Osteocyte (in vitro differentiated cells): Measurements from ENCODE around the gene C1QTNF2. TPM values are rescaled to one million over a fixed set of nuclear protein-coding genes. Genes with fewer than 3 reads are reported as not detected.

ENCODE experiments used
- DNase-seq: peaks from one replicate; pipeline ENCODE4 v3.0.0; 2021; ENCODE audit warnings: mixed read lengths; ENCODE audit not compliant: unreplicated experiment; ENCODE audit errors: extremely low spot score
- H3K27ac Mint-ChIP-seq: one replicate; pipeline ENCODE4 v1.8.0; 2021; ENCODE audit warnings: mild to moderate bottlenecking, mixed read lengths; ENCODE audit not compliant: unreplicated experiment
- H3K27me3 Mint-ChIP-seq: one replicate; pipeline ENCODE4 v1.8.0; 2021; ENCODE audit warnings: mixed read lengths; ENCODE audit not compliant: unreplicated experiment
- H3K36me3 Mint-ChIP-seq: one replicate; pipeline ENCODE4 v1.8.0; 2021; ENCODE audit warnings: mixed read lengths; ENCODE audit not compliant: unreplicated experiment
- H3K4me1 Mint-ChIP-seq: one replicate; pipeline ENCODE4 v1.8.0; 2021; ENCODE audit warnings: mixed read lengths; ENCODE audit not compliant: unreplicated experiment
- H3K4me3 Mint-ChIP-seq: one replicate; pipeline ENCODE4 v1.8.0; 2021; ENCODE audit warnings: mild to moderate bottlenecking, moderate library complexity, mixed read lengths; ENCODE audit not compliant: unreplicated experiment
- H3K9me3 Mint-ChIP-seq: one replicate; pipeline ENCODE4 v1.8.0; 2021; ENCODE audit warnings: mixed read lengths; ENCODE audit not compliant: unreplicated experiment
- total RNA-seq: library from RNA; stranded (reverse); gene quantifications from 2 replicates; pipeline ENCODE4 v1.2.1, GENCODE V29; 2021
- TF ChIP-seq, protein P1 (sequence below): fragments of 200-600 bp; sonication (generic); IDR thresholded peaks from 2 replicates; pipeline ENCODE4 v1.5.0; 2021; ENCODE audit warnings: antibody characterized with exemption, mild to moderate bottlenecking, moderate library complexity

C1QTNF2 gene
- total RNA-seq, 1 donor from 2014 or later, result 0.19 TPM

DNA sequence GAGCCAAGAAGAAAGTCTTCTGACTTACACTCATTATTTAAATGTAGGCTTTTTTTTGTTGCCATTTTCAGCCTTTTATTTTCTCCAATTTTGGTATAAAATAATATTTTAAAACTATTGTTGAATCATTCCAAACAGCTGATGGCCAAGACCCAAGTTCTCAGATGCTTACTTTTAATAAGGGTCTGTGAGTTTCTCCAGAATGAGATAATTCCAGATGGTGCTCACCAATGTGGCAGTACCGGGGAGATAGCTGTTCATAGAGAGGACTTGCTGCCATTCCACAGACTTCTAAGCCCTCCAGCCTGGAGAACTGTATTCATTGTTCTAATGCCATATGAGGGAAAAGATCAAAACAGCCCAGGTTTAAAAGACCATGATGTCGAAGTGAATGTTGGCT lies 5.3 kb upstream of the C1QTNF2 start:
- Mint-ChIP-seq H3K36me3 (peaks cover 2% of the 10 kb centered on the region), H3K27me3 (peaks cover 51% of the 10 kb centered on the region), H3K4me3 (no peak overlapping the region), H3K9me3 (no peaks in the 10 kb centered on the region), H3K4me1 (no peaks in the 10 kb centered on the region), H3K27ac (no peak overlapping the region)
- TF ChIP-seq, protein P1, sequence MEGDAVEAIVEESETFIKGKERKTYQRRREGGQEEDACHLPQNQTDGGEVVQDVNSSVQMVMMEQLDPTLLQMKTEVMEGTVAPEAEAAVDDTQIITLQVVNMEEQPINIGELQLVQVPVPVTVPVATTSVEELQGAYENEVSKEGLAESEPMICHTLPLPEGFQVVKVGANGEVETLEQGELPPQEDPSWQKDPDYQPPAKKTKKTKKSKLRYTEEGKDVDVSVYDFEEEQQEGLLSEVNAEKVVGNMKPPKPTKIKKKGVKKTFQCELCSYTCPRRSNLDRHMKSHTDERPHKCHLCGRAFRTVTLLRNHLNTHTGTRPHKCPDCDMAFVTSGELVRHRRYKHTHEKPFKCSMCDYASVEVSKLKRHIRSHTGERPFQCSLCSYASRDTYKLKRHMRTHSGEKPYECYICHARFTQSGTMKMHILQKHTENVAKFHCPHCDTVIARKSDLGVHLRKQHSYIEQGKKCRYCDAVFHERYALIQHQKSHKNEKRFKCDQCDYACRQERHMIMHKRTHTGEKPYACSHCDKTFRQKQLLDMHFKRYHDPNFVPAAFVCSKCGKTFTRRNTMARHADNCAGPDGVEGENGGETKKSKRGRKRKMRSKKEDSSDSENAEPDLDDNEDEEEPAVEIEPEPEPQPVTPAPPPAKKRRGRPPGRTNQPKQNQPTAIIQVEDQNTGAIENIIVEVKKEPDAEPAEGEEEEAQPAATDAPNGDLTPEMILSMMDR, result no peak
- no peak for DNase-seq

DNA sequence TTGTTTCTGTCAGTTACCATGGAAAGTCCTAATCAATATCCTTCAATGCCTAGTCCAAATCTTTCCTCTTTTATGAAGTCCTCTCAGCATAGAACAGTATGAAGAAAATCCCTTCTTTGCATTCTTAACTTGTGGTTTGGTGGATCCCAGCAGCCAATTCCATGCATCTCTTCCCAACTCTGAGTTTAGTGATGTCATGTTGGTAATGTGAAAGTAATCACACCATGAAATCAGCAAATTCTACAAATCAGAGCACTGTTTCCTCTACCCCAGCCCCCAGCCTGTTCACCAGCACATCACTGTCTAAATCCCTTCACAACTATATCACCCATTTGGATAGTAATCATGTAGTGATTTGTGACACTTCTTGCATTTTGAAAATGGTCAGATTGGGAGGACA lies 4.7 kb upstream of the C1QTNF2 start:
- no peak for DNase-seq
- Mint-ChIP-seq H3K9me3 (no peaks in the 10 kb centered on the region), H3K4me1 (peaks cover 2% of the 10 kb centered on the region), H3K36me3 (peaks cover 2% of the 10 kb centered on the region), H3K4me3 (no peak overlapping the region), H3K27me3 (peaks cover 54% of the 10 kb centered on the region), H3K27ac (no peak overlapping the region)
- TF ChIP-seq, protein P1, result no peak

DNA sequence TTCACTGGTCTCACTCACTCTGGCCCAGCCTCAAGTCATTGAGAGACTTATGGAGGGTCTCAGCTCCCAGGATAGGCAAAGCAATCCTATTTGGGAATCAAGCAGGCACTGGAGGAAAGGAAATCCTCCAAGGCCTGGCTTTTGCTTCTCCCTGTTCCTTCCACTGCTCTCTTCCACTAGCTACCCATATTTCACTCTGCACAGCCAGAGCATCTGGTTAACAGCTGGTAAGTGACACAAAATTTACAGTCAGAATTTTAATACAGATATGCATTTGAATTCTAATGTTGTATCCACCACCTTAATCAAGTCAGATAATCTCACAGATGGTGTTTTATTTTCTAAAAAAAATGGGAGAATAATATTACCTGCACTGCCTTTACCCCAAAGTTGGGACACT lies 868 bp upstream of the C1QTNF2 start:
- H3K4me1 Mint-ChIP-seq, result peaks cover 3% of the 10 kb centered on the region
- peaks cover 65% of the 10 kb centered on the region for H3K27me3 Mint-ChIP-seq
- TF ChIP-seq, protein P1, result no peak
- no peaks in the 10 kb centered on the region for H3K36me3 Mint-ChIP-seq
- peak overlapping the region; percentile 68 for H3K4me3 Mint-ChIP-seq
- DNase-seq, result no peak
- peaks cover 11% of the 10 kb centered on the region for H3K9me3 Mint-ChIP-seq
- no peak overlapping the region for H3K27ac Mint-ChIP-seq

DNA sequence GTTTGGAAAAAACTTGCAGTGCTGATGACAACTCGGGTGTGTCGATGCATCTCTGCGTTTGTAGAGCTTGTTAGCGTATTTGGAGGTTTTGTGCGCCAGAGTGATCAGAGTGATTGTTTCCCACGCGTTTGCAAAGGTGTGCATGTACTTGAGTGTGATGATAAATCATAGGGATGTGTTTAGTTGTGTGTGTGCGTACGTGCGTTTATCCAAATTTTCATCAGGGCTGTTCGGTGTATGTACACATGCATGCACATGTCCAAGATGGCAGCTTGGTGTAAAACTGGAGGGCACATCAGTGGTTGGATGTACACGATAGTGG lies 248 bp upstream of the C1QTNF2 start:
- Mint-ChIP-seq H3K4me1 (peaks cover 3% of the 10 kb centered on the region), H3K36me3 (no peaks in the 10 kb centered on the region), H3K27ac (no peak overlapping the region), H3K9me3 (peaks cover 11% of the 10 kb centered on the region), H3K27me3 (peaks cover 60% of the 10 kb centered on the region), H3K4me3 (peak overlapping the region; percentile 68)
- TF ChIP-seq, protein P1, result no peak
- DNase-seq, result no peak

DNA sequence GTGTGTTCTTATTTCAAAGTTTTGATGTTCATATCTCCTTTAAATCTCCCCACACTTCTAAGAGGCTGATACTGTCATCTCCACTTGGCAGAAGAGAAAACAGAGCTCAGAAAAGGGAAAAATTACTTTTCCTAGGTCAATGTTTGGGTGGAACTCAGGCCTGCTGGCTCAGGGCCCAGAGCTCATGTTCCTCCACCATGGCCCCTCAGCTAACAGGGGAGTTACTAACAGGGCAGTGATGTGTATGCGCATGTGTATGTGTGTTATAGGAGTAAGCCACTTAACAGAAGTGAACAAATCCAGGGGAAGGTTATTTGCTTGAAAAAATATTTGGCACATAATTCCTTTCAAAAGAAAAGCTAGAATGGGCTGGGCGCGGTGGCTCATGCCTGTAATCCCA lies 2.5 kb downstream of the C1QTNF2 start:
- no peak for DNase-seq
- H3K27me3 Mint-ChIP-seq, result peaks cover 35% of the 10 kb centered on the region
- peaks cover 9% of the 10 kb centered on the region for H3K4me1 Mint-ChIP-seq
- no peaks in the 10 kb centered on the region for H3K36me3 Mint-ChIP-seq
- TF ChIP-seq, protein P1, result no peak
- no peak overlapping the region for H3K27ac Mint-ChIP-seq
- H3K4me3 Mint-ChIP-seq, result no peak overlapping the region
- H3K9me3 Mint-ChIP-seq, result peaks cover 11% of the 10 kb centered on the region
